ENCODE data around the gene GABRD. TPM values are rescaled to one million over a fixed set of nuclear protein-coding genes. Genes with fewer than 3 reads are reported as not detected.

The GABRD gene
- total RNA-seq, 1 donor from 2014 or later: 2.5 TPM

DNA sequence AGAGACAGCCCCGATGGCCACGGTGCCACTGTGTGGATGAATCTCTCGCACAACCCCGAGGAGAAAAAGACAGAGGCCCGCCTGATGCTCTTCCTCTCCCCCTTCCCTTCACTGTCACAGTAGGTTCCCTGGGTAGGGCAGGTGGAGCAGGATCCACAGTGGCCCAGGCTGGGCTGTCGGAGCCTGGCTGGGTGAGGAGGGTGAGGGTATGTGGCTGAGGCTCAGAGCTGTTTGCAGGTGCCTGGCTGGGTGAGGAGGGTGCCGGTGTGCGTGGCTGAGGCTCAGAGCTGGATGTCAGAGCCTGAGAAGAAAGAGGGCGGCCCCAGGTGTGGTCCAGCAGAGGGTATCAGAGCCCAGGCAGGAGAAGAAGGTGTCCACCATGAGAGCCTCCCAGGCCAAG lies 18.3 kb upstream of the GABRD start:
- H3K27ac Mint-ChIP-seq (ENCODE audit: unreplicated experiment): no peak overlapping the region

GRCh38 chr1:2001773-2002411 lies 17.3 kb upstream of the GABRD start:
- no peak overlapping the region for H3K4me3 Mint-ChIP-seq (ENCODE audit: unreplicated experiment)
- no peaks in the 10 kb centered on the region for H3K27me3 Mint-ChIP-seq (ENCODE audit: unreplicated experiment)
- H3K9me3 Mint-ChIP-seq (ENCODE audit: unreplicated experiment): peaks cover 1% of the 10 kb centered on the region
- no peaks in the 10 kb centered on the region for H3K36me3 Mint-ChIP-seq (ENCODE audit: unreplicated experiment)
- H3K27ac Mint-ChIP-seq (ENCODE audit: unreplicated experiment): no peak overlapping the region
- H3K4me1 Mint-ChIP-seq (ENCODE audit: low read depth, unreplicated experiment): peaks cover 2% of the 10 kb centered on the region
- TF ChIP-seq, protein P1, sequence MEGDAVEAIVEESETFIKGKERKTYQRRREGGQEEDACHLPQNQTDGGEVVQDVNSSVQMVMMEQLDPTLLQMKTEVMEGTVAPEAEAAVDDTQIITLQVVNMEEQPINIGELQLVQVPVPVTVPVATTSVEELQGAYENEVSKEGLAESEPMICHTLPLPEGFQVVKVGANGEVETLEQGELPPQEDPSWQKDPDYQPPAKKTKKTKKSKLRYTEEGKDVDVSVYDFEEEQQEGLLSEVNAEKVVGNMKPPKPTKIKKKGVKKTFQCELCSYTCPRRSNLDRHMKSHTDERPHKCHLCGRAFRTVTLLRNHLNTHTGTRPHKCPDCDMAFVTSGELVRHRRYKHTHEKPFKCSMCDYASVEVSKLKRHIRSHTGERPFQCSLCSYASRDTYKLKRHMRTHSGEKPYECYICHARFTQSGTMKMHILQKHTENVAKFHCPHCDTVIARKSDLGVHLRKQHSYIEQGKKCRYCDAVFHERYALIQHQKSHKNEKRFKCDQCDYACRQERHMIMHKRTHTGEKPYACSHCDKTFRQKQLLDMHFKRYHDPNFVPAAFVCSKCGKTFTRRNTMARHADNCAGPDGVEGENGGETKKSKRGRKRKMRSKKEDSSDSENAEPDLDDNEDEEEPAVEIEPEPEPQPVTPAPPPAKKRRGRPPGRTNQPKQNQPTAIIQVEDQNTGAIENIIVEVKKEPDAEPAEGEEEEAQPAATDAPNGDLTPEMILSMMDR (IDR thresholded peaks at IDR 0.05; ENCODE audit: partially characterized antibody, unreplicated experiment): no peak
- DNase-seq: no peak

More for the DNA sequence above, 18.3 kb upstream of the GABRD start:
- Mint-ChIP-seq H3K4me3 (ENCODE audit: unreplicated experiment) (no peak overlapping the region), H3K27me3 (ENCODE audit: unreplicated experiment) (no peaks in the 10 kb centered on the region), H3K36me3 (ENCODE audit: unreplicated experiment) (no peaks in the 10 kb centered on the region), H3K9me3 (ENCODE audit: unreplicated experiment) (peaks cover 1% of the 10 kb centered on the region), H3K4me1 (ENCODE audit: low read depth, unreplicated experiment) (peaks cover 2% of the 10 kb centered on the region)
- TF ChIP-seq, protein P1 (IDR thresholded peaks at IDR 0.05; ENCODE audit: partially characterized antibody, unreplicated experiment): no peak
- DNase-seq: no peak

DNA sequence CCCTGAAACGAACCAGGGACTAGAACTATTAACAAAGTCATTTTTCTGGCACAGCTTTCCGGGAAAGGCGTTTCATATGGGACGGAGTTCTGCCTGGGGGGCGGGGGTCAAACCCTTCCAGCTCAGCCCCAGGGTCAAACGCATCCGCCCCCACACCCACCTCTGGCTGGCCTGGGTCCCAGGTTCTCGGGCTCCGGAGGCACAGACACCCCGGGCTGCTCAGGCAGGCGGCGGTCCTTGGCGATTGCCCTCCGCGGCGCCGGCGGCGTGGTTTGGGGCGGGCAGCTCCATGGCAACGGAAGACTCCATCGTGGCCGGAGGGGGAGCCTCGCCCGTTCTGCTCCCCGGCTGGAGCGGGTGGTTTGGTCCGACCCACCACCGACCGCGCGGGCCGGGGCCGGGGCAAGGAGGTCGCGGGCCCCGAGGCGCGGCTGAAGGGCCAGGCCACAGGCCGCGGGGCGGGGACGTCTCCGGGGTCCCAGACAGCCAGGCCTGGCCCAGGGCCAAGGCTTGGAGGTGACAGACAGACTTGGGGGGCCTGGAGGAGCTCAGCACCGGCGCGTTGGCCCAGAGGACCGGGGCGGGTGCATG lies 15.5 kb upstream of the GABRD start, which contains the start of gene CFAP74:
Gene CFAP74, minus strand, starts transcription at position 246 of the 591 bp plus-strand sequence. CDS start 12,830 bp downstream, outside the sequence.
- Mint-ChIP-seq H3K4me1 (ENCODE audit: low read depth, unreplicated experiment) (peaks cover 2% of the 10 kb centered on the region), H3K27ac (ENCODE audit: unreplicated experiment) (no peak within 1 kb of the TSS), H3K27me3 (ENCODE audit: unreplicated experiment) (no peaks in the 10 kb centered on the region), H3K4me3 (ENCODE audit: unreplicated experiment) (peak within 1 kb of the TSS; percentile 71), H3K9me3 (ENCODE audit: unreplicated experiment) (peaks cover 1% of the 10 kb centered on the region), H3K36me3 (ENCODE audit: unreplicated experiment) (no peaks in the 10 kb centered on the region)
- TF ChIP-seq, protein P1 (IDR thresholded peaks at IDR 0.05; ENCODE audit: partially characterized antibody, unreplicated experiment): no peak
- peak; percentile 89 for DNase-seq

- Mint-ChIP-seq H3K27ac (ENCODE audit: unreplicated experiment) (no peak overlapping the region), H3K27me3 (ENCODE audit: unreplicated experiment) (no peaks in the 10 kb centered on the region), H3K4me3 (ENCODE audit: unreplicated experiment) (no peak overlapping the region), H3K9me3 (ENCODE audit: unreplicated experiment) (peaks cover 1% of the 10 kb centered on the region), H3K4me1 (ENCODE audit: low read depth, unreplicated experiment) (no peaks in the 10 kb centered on the region), H3K36me3 (ENCODE audit: unreplicated experiment) (no peaks in the 10 kb centered on the region)
- TF ChIP-seq, protein P1 (IDR thresholded peaks at IDR 0.05; ENCODE audit: partially characterized antibody, unreplicated experiment): no peak
- no peak for DNase-seq
Observed at GRCh38 chr1:2004856-2005255, 14.3 kb upstream of the GABRD start.

Data from glutamatergic neuron (in vitro differentiated cells).